ENCODE measurements around the gene OVCA2.

GRCh38 chr17:2050300-2051060 lies 8.7 kb downstream of the OVCA2 start:
- TF ChIP-seq YY1 (IDR thresholded peaks at IDR 0.05; ENCODE audit: insufficient read depth, insufficient read length) (no peak), ZNF274 (IDR thresholded peaks at IDR 0.05; ENCODE audit: low read depth, low read length) (no peak), SUZ12 (IDR thresholded peaks at IDR 0.05; ENCODE audit: extremely low read depth, insufficient read depth, insufficient read length) (no peak)

All from NT2/D1 (cell line).